Lower lobe of right lung (tissue), 2 donors: ENCODE results near the gene DTHD1. TPM values are rescaled to one million over a fixed set of nuclear protein-coding genes. Genes with fewer than 3 reads are reported as not detected.

Experiments
- ATAC-seq, 2 donors: fragments of 200-7000 bp; cut with Tn5 transposase; one replicate each; pipeline ENCODE4 v1.9.1; 2020 to 2022; ENCODE audit warnings: mild to moderate bottlenecking in 2 of 2, moderate library complexity in 2 of 2
- DNase-seq: peaks from one replicate; pipeline ENCODE4 v3.0.0-alpha.2; 2020
- H3K27ac ChIP-seq: fragments of 200-600 bp; one replicate; pipeline ENCODE4 v1.8.0; 2022
- H3K27me3 ChIP-seq: fragments of 200-600 bp; one replicate; pipeline ENCODE4 v1.8.0; 2022; ENCODE audit warnings: low read depth
- H3K36me3 ChIP-seq: fragments of 200-600 bp; one replicate; pipeline ENCODE4 v1.8.0; 2022; ENCODE audit warnings: mild to moderate bottlenecking
- H3K4me1 ChIP-seq: fragments of 200-600 bp; one replicate; pipeline ENCODE4 v1.8.0; 2022
- H3K4me3 ChIP-seq: fragments of 200-600 bp; one replicate; pipeline ENCODE4 v1.8.0; 2022; ENCODE audit warnings: mild to moderate bottlenecking
- H3K9me3 ChIP-seq: fragments of 200-600 bp; one replicate; pipeline ENCODE4 v1.8.0; 2022
- intact Hi-C: fragments of 100-400 bp; cut with DNase I; formaldehyde crosslinking; loops from one replicate; pipeline ENCODE4 v1.11.0; 2022
- total RNA-seq: library from RNA; stranded (reverse); fragmentation: NEBNext Ultra II Directional; extraction: Animal tissue kit (Norgen Biotek cat#: 25700); gene quantifications from one replicate; pipeline ENCODE4 v1.2.1, GENCODE V29; 2021
- TF ChIP-seq, protein P1 (sequence below): fragments of 200-600 bp; IDR thresholded peaks from one replicate; pipeline ENCODE4 v1.8.0; 2022; ENCODE audit warnings: antibody characterized with exemption, mild to moderate bottlenecking
- donor health status: DM: no; HTN: yes; CAD: no; lungs with severe emphysema.

Gene DTHD1
- total RNA-seq, 1 donor from 2014 or later = 8.0 TPM

DNA sequence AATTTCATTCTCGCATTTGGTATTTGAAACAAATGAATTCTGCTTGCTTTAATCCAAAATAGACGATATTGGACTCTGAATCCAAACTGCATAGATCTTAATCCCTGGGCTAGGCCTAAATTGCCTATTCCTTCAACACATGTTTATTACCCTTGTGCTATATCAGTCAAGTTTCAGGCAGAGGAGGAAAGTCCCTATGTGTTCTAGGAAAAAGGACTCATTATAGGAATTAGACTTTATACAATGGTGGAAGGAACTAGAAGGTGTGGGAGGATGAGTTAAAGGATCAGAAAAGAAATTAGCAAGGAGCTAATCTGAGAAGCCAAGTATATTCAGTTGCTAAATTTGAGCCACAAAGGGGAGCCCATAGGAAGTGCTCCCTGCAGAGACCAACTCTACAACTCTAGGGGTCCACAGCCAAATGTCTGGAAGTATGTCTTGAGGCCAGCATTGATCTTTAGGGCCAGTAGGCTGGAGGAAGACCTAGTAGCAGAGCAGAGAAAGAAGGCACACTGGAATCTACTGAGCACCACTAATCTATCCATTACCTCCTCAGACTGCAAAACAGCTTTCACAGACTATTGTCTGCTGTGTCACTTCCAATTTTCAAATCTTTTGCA, 17.1 kb upstream of the DTHD1 start:
- Histone ChIP-seq H3K9me3 (no peaks in the 10 kb centered on the region), H3K27me3 (no peaks in the 10 kb centered on the region), H3K36me3 (no peaks in the 10 kb centered on the region), H3K4me1 (no peaks in the 10 kb centered on the region), H3K27ac (no peak overlapping the region), H3K4me3 (no peak overlapping the region)
- intact Hi-C loops = no loop called here
- DNase-seq (no peak), ATAC-seq (no peak)
- TF ChIP-seq, protein P1, sequence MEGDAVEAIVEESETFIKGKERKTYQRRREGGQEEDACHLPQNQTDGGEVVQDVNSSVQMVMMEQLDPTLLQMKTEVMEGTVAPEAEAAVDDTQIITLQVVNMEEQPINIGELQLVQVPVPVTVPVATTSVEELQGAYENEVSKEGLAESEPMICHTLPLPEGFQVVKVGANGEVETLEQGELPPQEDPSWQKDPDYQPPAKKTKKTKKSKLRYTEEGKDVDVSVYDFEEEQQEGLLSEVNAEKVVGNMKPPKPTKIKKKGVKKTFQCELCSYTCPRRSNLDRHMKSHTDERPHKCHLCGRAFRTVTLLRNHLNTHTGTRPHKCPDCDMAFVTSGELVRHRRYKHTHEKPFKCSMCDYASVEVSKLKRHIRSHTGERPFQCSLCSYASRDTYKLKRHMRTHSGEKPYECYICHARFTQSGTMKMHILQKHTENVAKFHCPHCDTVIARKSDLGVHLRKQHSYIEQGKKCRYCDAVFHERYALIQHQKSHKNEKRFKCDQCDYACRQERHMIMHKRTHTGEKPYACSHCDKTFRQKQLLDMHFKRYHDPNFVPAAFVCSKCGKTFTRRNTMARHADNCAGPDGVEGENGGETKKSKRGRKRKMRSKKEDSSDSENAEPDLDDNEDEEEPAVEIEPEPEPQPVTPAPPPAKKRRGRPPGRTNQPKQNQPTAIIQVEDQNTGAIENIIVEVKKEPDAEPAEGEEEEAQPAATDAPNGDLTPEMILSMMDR = no peak

DNA sequence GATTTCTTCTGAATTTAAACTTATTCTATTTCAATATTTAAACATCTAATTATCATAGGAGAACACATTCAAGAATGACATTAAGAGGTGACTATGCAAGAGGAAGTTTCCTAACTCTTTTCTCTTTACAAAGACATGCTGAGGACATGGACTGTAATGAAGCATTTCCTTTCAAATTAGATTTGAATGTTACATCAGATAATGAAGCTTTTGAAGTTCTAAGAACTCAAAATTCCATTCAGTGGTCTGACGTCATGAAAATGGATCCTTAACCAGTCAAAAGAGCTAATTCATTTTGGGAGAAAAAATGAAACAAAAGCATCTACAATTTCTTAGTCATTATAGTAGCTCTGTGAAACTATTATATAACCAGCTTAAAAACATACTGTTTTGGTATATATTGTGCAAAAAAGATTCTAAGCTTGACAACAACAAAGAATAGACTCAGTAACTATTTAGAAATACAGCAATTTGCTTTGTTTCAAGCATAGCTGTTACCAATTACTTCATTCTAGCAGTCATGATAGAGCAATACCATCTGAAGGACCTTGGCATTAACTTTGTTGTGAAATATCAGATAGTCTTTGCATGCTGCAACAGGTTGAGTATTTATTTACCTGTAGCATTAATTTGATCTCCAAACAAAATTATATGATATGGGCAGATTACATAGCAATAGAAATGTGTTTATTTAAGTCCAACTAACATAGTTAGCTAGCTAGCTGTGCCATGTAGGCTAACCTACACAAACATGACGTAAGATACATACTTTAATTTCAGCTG, 13.7 kb upstream of the DTHD1 start:
- Histone ChIP-seq H3K27ac (no peak overlapping the region), H3K4me1 (no peaks in the 10 kb centered on the region), H3K36me3 (no peaks in the 10 kb centered on the region), H3K9me3 (no peaks in the 10 kb centered on the region), H3K27me3 (no peaks in the 10 kb centered on the region), H3K4me3 (no peak overlapping the region)
- peak in 1 of 2 donors; percentile 24 for ATAC-seq
- no peak for DNase-seq
- TF ChIP-seq, protein P1 = no peak
- intact Hi-C loops = no loop called here

DNA sequence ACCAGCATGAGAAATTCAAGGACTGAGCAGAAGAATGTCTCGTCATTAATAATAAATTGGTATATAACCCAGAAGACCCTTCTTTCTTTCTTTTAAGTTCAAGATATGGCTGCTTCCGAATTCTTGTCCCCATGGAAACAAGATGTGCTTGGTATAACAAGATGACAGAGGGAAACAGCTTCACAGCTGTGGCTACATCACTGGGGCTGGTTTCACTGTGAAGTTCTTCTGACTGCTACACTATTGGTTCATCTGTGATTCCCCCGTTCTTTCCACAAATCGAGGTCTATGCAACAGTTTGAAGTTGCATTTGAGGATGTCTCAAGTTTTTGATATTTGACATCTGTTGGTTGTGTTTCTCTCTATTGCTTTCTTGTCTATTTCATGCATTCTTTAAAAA, 12.3 kb upstream of the DTHD1 start:
- TF ChIP-seq, protein P1 = no peak
- H3K36me3 ChIP-seq = no peaks in the 10 kb centered on the region
- no peaks in the 10 kb centered on the region for H3K27me3 ChIP-seq
- ATAC-seq (peak; percentile 21 to 30), DNase-seq (no peak)
- H3K4me3 ChIP-seq = no peak overlapping the region
- no peak overlapping the region for H3K27ac ChIP-seq
- H3K4me1 ChIP-seq = no peaks in the 10 kb centered on the region
- H3K9me3 ChIP-seq = no peaks in the 10 kb centered on the region
- intact Hi-C loops = no loop called here

DNA sequence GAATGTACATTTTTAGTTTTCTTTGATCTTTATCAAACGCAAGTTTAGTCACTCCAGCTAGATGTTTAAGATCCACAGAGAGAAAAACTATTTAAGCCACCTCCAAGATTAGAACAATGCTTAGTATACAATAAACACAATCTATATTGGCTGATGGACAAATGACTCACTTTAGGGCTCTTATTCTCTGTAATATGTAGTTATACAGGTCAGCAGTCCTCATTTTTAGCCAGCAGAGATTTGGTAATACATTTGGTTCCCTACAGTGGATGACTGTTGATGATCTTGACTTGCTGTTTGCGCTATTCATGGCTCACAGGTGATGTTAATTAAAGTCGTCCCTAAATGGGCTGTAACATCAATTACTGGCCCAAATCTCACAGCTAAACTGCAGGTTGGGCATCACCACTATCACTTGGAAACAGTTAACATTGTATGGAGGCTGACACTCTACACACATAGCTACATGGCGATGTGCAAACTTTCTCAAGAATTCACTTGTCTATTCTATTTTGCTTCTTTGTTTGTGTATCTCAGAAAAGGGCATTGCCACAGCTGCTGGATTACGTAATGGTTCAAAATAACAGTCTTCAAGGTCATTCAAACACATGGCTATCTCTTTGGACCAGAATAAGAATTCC, 11.8 kb upstream of the DTHD1 start:
- TF ChIP-seq, protein P1 = no peak
- no peaks in the 10 kb centered on the region for H3K4me1 ChIP-seq

DNA sequence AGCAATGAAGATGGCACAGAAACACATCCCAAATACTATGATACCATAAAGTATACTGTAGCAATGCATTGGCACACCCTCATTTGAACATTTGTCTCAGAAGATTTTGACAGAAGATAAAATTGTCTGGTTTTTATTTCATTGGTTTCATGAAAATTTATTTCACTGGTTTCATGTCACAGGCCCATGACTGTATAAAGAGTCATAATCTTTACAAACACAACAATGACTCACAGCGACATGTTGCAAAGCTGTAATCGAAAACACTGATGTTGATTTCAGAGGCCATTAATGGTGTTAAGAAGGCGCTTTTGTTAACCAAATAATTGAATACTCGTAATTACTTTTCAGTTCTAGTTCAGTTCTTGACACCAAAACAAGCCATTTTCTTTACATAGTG, 8.1 kb upstream of the DTHD1 start:
- TF ChIP-seq, protein P1 = no peak
- H3K36me3 ChIP-seq = no peaks in the 10 kb centered on the region
- DNase-seq (no peak), ATAC-seq (no peak)
- H3K4me1 ChIP-seq = no peaks in the 10 kb centered on the region
- H3K4me3 ChIP-seq = no peak overlapping the region
- intact Hi-C loops = no loop called here
- no peaks in the 10 kb centered on the region for H3K9me3 ChIP-seq
- no peak overlapping the region for H3K27ac ChIP-seq
- no peaks in the 10 kb centered on the region for H3K27me3 ChIP-seq

More for the DNA sequence above, 11.8 kb upstream of the DTHD1 start:
- no peaks in the 10 kb centered on the region for H3K9me3 ChIP-seq
- intact Hi-C loops = no loop called here
- no peak overlapping the region for H3K4me3 ChIP-seq
- no peaks in the 10 kb centered on the region for H3K36me3 ChIP-seq
- DNase-seq (no peak), ATAC-seq (no peak)
- no peaks in the 10 kb centered on the region for H3K27me3 ChIP-seq
- H3K27ac ChIP-seq = no peak overlapping the region
